OCI-M1 (cell line): ENCODE data around the gene RNF10.

Experiments
- DNase-seq: peaks from one replicate; lab custom pipeline; 2025; lab: John Stamatoyannopoulos, UW

Gene RNF10

GRCh38 chr12:120580787-120581723 lies 46.9 kb downstream of the RNF10 start, which contains the start of gene POP5:
Gene POP5, minus strand, starts transcription at chr12:120581402. Its CDS starts 40 bp downstream, at chr12:120581362.
- DNase-seq, result peak; percentile 99

- peak; percentile 35 for DNase-seq
Observed at GRCh38 chr12:120581998-120582397, 47.8 kb downstream of the RNF10 start.

- peak; percentile 80 for DNase-seq
Observed at GRCh38 chr12:120583478-120584030, 49.4 kb downstream of the RNF10 start.

- peak; percentile 74 for DNase-seq
Observed at GRCh38 chr12:120584343-120585149, 50.4 kb downstream of the RNF10 start.

- DNase-seq, result no peak
Observed at GRCh38 chr12:120586206-120586605, 52.0 kb downstream of the RNF10 start.

- DNase-seq, result no peak
Observed at GRCh38 chr12:120586860-120587259, 52.7 kb downstream of the RNF10 start.

GRCh38 chr12:120588371-120588770 lies 54.2 kb downstream of the RNF10 start:
- no peak for DNase-seq

- DNase-seq, result no peak
Observed at GRCh38 chr12:120588948-120589930, 55.1 kb downstream of the RNF10 start.

- no peak for DNase-seq
Observed at GRCh38 chr12:120590741-120591407, 56.7 kb downstream of the RNF10 start.

- DNase-seq, result no peak
Observed at GRCh38 chr12:120592121-120593049, 58.2 kb downstream of the RNF10 start.

GRCh38 chr12:120596901-120597300 lies 62.7 kb downstream of the RNF10 start:
- no peak for DNase-seq

GRCh38 chr12:120597861-120598260 lies 63.7 kb downstream of the RNF10 start:
- no peak for DNase-seq

- peak; percentile 30 for DNase-seq
Observed at GRCh38 chr12:120598674-120599463, 64.7 kb downstream of the RNF10 start.

- DNase-seq, result no peak
Observed at GRCh38 chr12:120599672-120600552, 65.8 kb downstream of the RNF10 start.

- peak; percentile 85 for DNase-seq
Observed at GRCh38 chr12:120602416-120602815, 68.3 kb downstream of the RNF10 start.

- DNase-seq, result no peak
Observed at GRCh38 chr12:120610560-120610959, 76.4 kb downstream of the RNF10 start.

GRCh38 chr12:120611534-120611933 lies 77.4 kb downstream of the RNF10 start:
- DNase-seq, result peak; percentile 4

GRCh38 chr12:120614848-120615247 lies 80.7 kb downstream of the RNF10 start:
- DNase-seq, result no peak
